HCT116 (cell line): ENCODE results near the gene COTL1. TPM values are rescaled to one million over a fixed set of nuclear protein-coding genes. Genes with fewer than 3 reads are reported as not detected.

Source experiments
- ATAC-seq: fragments of 200-7000 bp; cut with Tn5 transposase; 2 replicates; pipeline ENCODE4 v1.9.1; 2020; ENCODE audit warnings: mild to moderate bottlenecking, moderate library complexity
- BruUV-seq: library from RNA; stranded (reverse); fragments of 400-500 nt; replicated peaks from 2 replicates; lab custom pipeline; 2021; lab: Mats Ljungman, UMichigan
- CTCF ChIA-PET: fragments of 300-600 bp; sonication (Branson Sonifier 250); formaldehyde crosslinking; loops from one replicate; lab custom pipeline; 2021; ENCODE audit warnings: antibody characterized with exemption; lab: Charles Lee
- POLR2A ChIA-PET: fragments of 300-600, 350-600 bp; sonication (Branson Sonifier 250); formaldehyde crosslinking; loops from one replicate; lab custom pipeline; 2021; ENCODE audit warnings: antibody characterized with exemption; lab: Charles Lee
- RAD21 ChIA-PET, 2 experiments: fragments of 300-600 bp; sonication (Branson Sonifier 250); formaldehyde crosslinking; loops; one replicate each; lab custom pipeline; 2023; ENCODE audit warnings: low total read pairs in 2 of 2; ENCODE audit not compliant: uncharacterized antibody in 2 of 2, unreplicated experiment in 2 of 2, low non-redundant PET in 1 of 2; lab: Charles Lee
- DNase-seq: peaks from one replicate; pipeline ENCODE4 v3.0.0-alpha.2; 2010; ENCODE audit warnings: low read depth, low spot score
- H2AFZ ChIP-seq: fragments of 200-600 bp; shearing (Covaris generic), sonication (generic); 2 replicates; pipeline ENCODE4 v1.6.1; 2017; ENCODE audit warnings: low read depth, mixed run types, mixed read lengths, antibody characterized with exemption, low read length; ENCODE audit not compliant: poor library complexity, severe bottlenecking
- H3K27ac ChIP-seq: 2 replicates; pipeline ENCODE4 v1.5.1; 2012; ENCODE audit warnings: low read depth, low read length
- H3K27me3 ChIP-seq: fragments of 200-600 bp; sonication (generic); 2 replicates; pipeline ENCODE4 v1.6.1; 2016; ENCODE audit warnings: mixed run types, low read length, mixed read lengths; ENCODE audit not compliant: insufficient read depth
- H3K36me3 ChIP-seq, 2 experiments: fragments of 200-500 bp in 1 of 2; fragments of 200-600 bp in 1 of 2; sonication (Bioruptor generic) in 1 of 2; sonication (generic) in 1 of 2; 2 replicates each; pipeline versions ENCODE4 v1.5.1 to v1.6.1; 2014 to 2016; ENCODE audit warnings: low read length in 2 of 2, inconsistent platforms in 1 of 2, mixed read lengths in 1 of 2, mixed run types in 1 of 2; ENCODE audit not compliant: insufficient read depth in 2 of 2, control insufficient read depth in 1 of 2
- H3K4me1 ChIP-seq, 2 experiments: fragments of 200-600 bp in 1 of 2; sonication (generic) in 1 of 2; 2 replicates each; pipeline versions ENCODE4 v1.5.1 to v1.6.1; 2012 to 2017; ENCODE audit warnings: low read length in 2 of 2, inconsistent platforms in 1 of 2, mild to moderate bottlenecking in 1 of 2, mixed read lengths in 1 of 2, mixed run types in 1 of 2, moderate library complexity in 1 of 2; ENCODE audit not compliant: insufficient read depth in 2 of 2, control insufficient read depth in 1 of 2
- H3K4me2 ChIP-seq: fragments of 200-600 bp; sonication (generic); 2 replicates; pipeline ENCODE4 v1.6.1; 2017; ENCODE audit warnings: mixed run types, low read length, mixed read lengths
- H3K4me3 ChIP-seq, 2 experiments: fragments of 200-600 bp in 1 of 2; sonication (generic) in 1 of 2; replicated peaks in 1 of 2; 2 replicates each; pipeline ENCODE4 v1.5.1; 2011 to 2016; ENCODE audit warnings: low read length in 2 of 2, control low read depth in 1 of 2, low read depth in 1 of 2, mild to moderate bottlenecking in 1 of 2, mixed read lengths in 1 of 2, mixed run types in 1 of 2
- H3K79me2 ChIP-seq: fragments of 200-600 bp; sonication (generic); 2 replicates; pipeline ENCODE4 v1.6.1; 2017; ENCODE audit warnings: mild to moderate bottlenecking, mixed run types, low read length, moderate library complexity, mixed read lengths; ENCODE audit not compliant: insufficient read depth
- H3K9ac ChIP-seq: fragments of 200-600 bp; sonication (generic); 2 replicates; pipeline ENCODE4 v1.6.1; 2016; ENCODE audit warnings: low read length, mixed read lengths
- H3K9me2 ChIP-seq: fragments of 200-600 bp; sonication (generic), shearing (Covaris generic); 2 replicates; pipeline ENCODE4 v1.6.1; 2017; ENCODE audit warnings: mixed run types, mild to moderate bottlenecking, moderate library complexity; ENCODE audit not compliant: insufficient read depth
- H3K9me3 ChIP-seq, 2 experiments: fragments of 200-500 bp in 1 of 2; fragments of 200-600 bp in 1 of 2; sonication (Bioruptor generic) in 1 of 2; sonication (generic) in 1 of 2; 2 replicates each; pipeline ENCODE4 v1.6.1; 2014 to 2017; ENCODE audit warnings: low read length in 2 of 2, mixed read lengths in 2 of 2, inconsistent platforms in 1 of 2, low read depth in 1 of 2, mild to moderate bottlenecking in 1 of 2, mixed run types in 1 of 2, moderate library complexity in 1 of 2; ENCODE audit not compliant: control insufficient read depth in 1 of 2, insufficient read depth in 1 of 2
- H4K20me1 ChIP-seq: fragments of 200-600 bp; sonication (generic), shearing (Covaris generic); 2 replicates; pipeline ENCODE4 v1.6.1; 2017; ENCODE audit warnings: mixed run types, mild to moderate bottlenecking, moderate library complexity; ENCODE audit not compliant: insufficient read depth
- CBX3 ChIP-seq: IDR thresholded peaks from 2 replicates; pipeline ENCODE4 v1.6.1; 2012; ENCODE audit warnings: low read depth
- CEBPB ChIP-seq: IDR thresholded peaks from 2 replicates; pipeline ENCODE4 v1.6.1; 2012; ENCODE audit warnings: low read depth
- EGR1 ChIP-seq: IDR thresholded peaks from 2 replicates; pipeline ENCODE4 v1.6.1; 2012; ENCODE audit warnings: low read depth
- EZH2 ChIP-seq: fragments of 200-600 bp; sonication (generic); IDR thresholded peaks from 2 replicates; pipeline ENCODE4 v1.6.1; 2017; ENCODE audit warnings: antibody characterized with exemption, mixed run types
- EZH2phosphoT487 ChIP-seq: fragments of 200-600 bp; IDR thresholded peaks from 2 replicates; pipeline ENCODE4 v1.6.1; 2018; ENCODE audit warnings: antibody characterized with exemption, borderline replicate concordance
- POLR2AphosphoS5 ChIP-seq: IDR thresholded peaks from 2 replicates; pipeline ENCODE4 v1.6.1; 2011; ENCODE audit warnings: mild to moderate bottlenecking, low read depth, low read length, moderate library complexity
- RAD21 ChIP-seq: IDR thresholded peaks from 2 replicates; pipeline ENCODE4 v1.6.1; 2012; ENCODE audit warnings: low read depth, mild to moderate bottlenecking
- SIN3A ChIP-seq: IDR thresholded peaks from 2 replicates; pipeline ENCODE4 v1.6.1; 2012; ENCODE audit warnings: low read depth
- SP1 ChIP-seq: IDR thresholded peaks from 2 replicates; pipeline ENCODE4 v1.6.1; 2012; ENCODE audit warnings: low read depth
- SRF ChIP-seq: IDR thresholded peaks from 2 replicates; pipeline ENCODE4 v1.6.1; 2012; ENCODE audit warnings: low read depth
- intact Hi-C: fragments of 100-400 bp; cut with micrococcal nuclease; formaldehyde crosslinking; loops from 2 replicates; pipeline ENCODE4 v1.10.0; 2022
- total RNA-seq: library from RNA; stranded (reverse); gene quantifications from one replicate; pipeline ENCODE4 v1.2.1, GENCODE V29; 2021; ENCODE audit not compliant: unreplicated experiment
- TF ChIP-seq, protein P1 (sequence below), 3 experiments: fragments of 200-600 bp in 1 of 3; sonication (generic) in 1 of 3; IDR thresholded peaks in 2 of 3; conservative IDR thresholded peaks in 1 of 3; 2 replicates each; pipeline ENCODE4 v1.5.1; 2012 to 2017; ENCODE audit warnings: low read depth in 2 of 3, low read length in 2 of 3, antibody characterized with exemption in 1 of 3, borderline replicate concordance in 1 of 3, control low read depth in 1 of 3, mild to moderate bottlenecking in 1 of 3, mixed read lengths in 1 of 3, mixed run types in 1 of 3, moderate library complexity in 1 of 3; ENCODE audit not compliant: insufficient read depth in 1 of 3
- TF ChIP-seq, protein P2 (sequence below): IDR thresholded peaks from 2 replicates; pipeline ENCODE4 v1.6.1; 2012

Gene COTL1
- total RNA-seq, 1 experiment from 2014 or later = 276 TPM

DNA sequence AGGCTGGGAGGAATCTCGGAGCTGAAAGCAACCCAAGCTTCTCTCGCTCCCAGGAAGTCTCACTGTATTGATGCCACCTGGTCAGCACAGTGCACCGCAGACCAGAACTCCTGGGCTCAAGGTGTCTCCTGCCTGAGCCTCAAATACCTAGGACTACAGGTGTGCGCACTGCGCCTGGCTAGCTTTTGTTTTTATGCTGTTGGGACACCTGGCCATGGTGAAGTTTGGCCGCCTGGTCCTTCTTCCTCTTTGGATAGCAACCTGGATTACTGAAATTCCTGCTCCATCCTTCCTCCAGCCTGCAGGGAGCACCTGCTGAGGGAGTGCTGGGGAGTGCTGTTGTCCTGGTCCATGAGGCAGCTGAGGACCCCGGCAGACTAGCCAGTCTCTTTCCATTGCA, 56.6 kb downstream of the COTL1 start:
- no peak overlapping the region for H3K4me3 ChIP-seq
- H3K9me3 ChIP-seq = no peaks in the 10 kb centered on the region
- BruUV-seq = no TSS peak
- H3K9ac ChIP-seq = no peak overlapping the region
- DNase-seq (no peak), ATAC-seq (no peak)
- H3K36me3 ChIP-seq = peaks cover 0 to 11% of the 10 kb centered on the region in 2 experiments; a peak in 3 of 4 replicates
- intact Hi-C loops = no loop called here
- no peaks in the 10 kb centered on the region for H3K27me3 ChIP-seq
- no peak overlapping the region for H2AFZ ChIP-seq
- no peaks in the 10 kb centered on the region for H3K9me2 ChIP-seq
- no peak overlapping the region for H3K27ac ChIP-seq
- H3K79me2 ChIP-seq = no peaks in the 10 kb centered on the region
- H4K20me1 ChIP-seq = no peaks in the 10 kb centered on the region
- ChIA-PET POLR2A (no interaction called here), RAD21 (no interaction called here), CTCF (interaction anchor here (1.0 kb wide), 1 partner anchor 9 kb away, joined by 3 read pairs; no protein-coding TSS in a partner anchor)
- peaks cover 0 to 12% of the 10 kb centered on the region in 2 experiments; a peak in 1 of 4 replicates for H3K4me1 ChIP-seq
- TF ChIP-seq EGR1 = no peak
- TF ChIP-seq CEBPB = no peak
- TF ChIP-seq, protein P1, sequence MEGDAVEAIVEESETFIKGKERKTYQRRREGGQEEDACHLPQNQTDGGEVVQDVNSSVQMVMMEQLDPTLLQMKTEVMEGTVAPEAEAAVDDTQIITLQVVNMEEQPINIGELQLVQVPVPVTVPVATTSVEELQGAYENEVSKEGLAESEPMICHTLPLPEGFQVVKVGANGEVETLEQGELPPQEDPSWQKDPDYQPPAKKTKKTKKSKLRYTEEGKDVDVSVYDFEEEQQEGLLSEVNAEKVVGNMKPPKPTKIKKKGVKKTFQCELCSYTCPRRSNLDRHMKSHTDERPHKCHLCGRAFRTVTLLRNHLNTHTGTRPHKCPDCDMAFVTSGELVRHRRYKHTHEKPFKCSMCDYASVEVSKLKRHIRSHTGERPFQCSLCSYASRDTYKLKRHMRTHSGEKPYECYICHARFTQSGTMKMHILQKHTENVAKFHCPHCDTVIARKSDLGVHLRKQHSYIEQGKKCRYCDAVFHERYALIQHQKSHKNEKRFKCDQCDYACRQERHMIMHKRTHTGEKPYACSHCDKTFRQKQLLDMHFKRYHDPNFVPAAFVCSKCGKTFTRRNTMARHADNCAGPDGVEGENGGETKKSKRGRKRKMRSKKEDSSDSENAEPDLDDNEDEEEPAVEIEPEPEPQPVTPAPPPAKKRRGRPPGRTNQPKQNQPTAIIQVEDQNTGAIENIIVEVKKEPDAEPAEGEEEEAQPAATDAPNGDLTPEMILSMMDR (IDR thresholded peaks at IDR 0.05 in 2 of 3, conservative IDR thresholded peaks at IDR 0.05 in 1 of 3; ENCODE audit: borderline replicate concordance in 1 of 3, insufficient read depth in 1 of 3, low read depth in 2 of 3, low read length in 2 of 3) = no peak
- TF ChIP-seq, protein P2, sequence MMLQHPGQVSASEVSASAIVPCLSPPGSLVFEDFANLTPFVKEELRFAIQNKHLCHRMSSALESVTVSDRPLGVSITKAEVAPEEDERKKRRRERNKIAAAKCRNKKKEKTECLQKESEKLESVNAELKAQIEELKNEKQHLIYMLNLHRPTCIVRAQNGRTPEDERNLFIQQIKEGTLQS = no peak
- no peak for TF ChIP-seq EZH2phosphoT487
- TF ChIP-seq RAD21 = no peak
- no peak for TF ChIP-seq EZH2
- H3K4me2 ChIP-seq = no peak overlapping the region

DNA sequence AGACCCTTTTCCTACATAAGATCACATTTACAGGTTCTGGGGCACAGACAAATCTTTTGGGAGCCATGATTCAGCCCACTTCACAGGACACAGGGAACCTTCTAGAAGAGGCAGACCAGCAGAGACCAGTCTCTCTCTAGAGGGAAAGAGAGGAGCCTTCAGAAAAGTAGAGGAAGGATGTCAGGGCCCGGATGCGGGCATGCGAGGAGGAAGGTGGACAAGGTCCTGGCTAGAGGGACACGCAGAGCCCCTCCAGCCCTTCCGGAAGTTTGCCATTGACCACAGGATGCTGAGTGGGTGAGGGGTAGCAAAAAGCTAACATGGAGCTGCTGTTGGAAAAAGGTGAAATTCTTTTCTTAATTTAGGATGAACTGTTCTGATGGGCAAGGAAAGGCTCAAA, 57.6 kb downstream of the COTL1 start:
- ChIA-PET POLR2A (no interaction called here), RAD21 (no interaction called here), CTCF (interaction anchor here (1.0 kb wide), 1 partner anchor 8 kb away, joined by 3 read pairs; no protein-coding TSS in a partner anchor)
- H3K9me3 ChIP-seq = no peaks in the 10 kb centered on the region
- no peak overlapping the region for H3K4me2 ChIP-seq
- no peaks in the 10 kb centered on the region for H4K20me1 ChIP-seq
- H3K9me2 ChIP-seq = no peaks in the 10 kb centered on the region
- H3K9ac ChIP-seq = no peak overlapping the region
- no peak overlapping the region for H2AFZ ChIP-seq
- H3K36me3 ChIP-seq = peaks cover 0 to 1% of the 10 kb centered on the region in 2 experiments; a peak in 1 of 4 replicates
- H3K27ac ChIP-seq = no peak overlapping the region
- intact Hi-C loops = no loop called here
- no peaks in the 10 kb centered on the region for H3K27me3 ChIP-seq
- no peaks in the 10 kb centered on the region for H3K79me2 ChIP-seq
- DNase-seq (no peak), ATAC-seq (no peak)
- no peak overlapping the region for H3K4me3 ChIP-seq
- H3K4me1 ChIP-seq = peaks cover 0 to 12% of the 10 kb centered on the region in 2 experiments; a peak in 1 of 4 replicates
- BruUV-seq = no TSS peak
- TF ChIP-seq SRF (no peak), CEBPB (no peak), SP1 (no peak), EZH2 (no peak), SIN3A (no peak), POLR2AphosphoS5 (no peak), CBX3 (no peak), EZH2phosphoT487 (no peak)
- TF ChIP-seq, protein P1 (IDR thresholded peaks at IDR 0.05 in 2 of 3, conservative IDR thresholded peaks at IDR 0.05 in 1 of 3; ENCODE audit: borderline replicate concordance in 1 of 3, insufficient read depth in 1 of 3, low read depth in 2 of 3, low read length in 2 of 3) = no peak
- TF ChIP-seq, protein P2 = no peak
